ENCODE data around the gene MROH8. TPM values are rescaled to one million over a fixed set of nuclear protein-coding genes. Genes with fewer than 3 reads are reported as not detected.
"Not testable (repeated sequence)": the region's sequence is repeated elsewhere in the genome, so short reads cannot be mapped to it uniquely, and the experiment has no call there.

Gene MROH8
- total and polyA plus RNA-seq, 4 donors = 4.8 to 11.1 (median 8.2) TPM

DNA sequence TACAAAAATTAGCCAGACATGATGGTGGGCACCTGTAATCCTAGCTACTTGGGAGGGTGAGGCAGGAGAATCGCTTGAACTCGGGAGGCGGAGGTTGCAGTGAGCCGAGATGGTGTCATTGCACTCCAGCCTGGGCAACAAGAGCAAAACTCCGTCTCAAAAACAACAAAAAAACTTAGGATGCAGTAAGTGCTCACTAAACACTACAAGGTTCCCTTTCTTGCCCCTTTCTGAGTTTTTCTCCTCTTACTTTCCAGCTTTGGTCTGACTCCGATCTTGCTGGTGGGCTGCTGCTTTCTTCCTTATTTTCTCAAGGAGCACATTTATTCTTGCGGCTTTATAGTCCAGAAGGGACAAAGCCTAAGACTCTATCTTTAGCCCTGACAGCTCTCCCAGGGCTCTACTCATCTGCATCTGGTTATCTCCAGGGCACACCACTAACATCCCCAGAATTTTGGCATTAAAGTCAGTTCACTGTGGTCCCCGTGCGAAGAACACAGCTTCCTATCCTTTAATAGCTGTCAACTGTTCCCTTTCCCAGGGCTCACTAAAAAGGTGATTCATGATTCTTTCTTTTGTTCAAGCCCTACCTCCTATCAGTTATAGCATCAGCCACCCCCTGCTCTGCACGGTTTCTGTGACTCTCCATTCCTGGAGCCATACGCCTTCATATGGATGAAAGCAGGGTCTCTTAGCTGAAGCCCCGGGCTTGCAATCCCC, 17.4 kb downstream of the MROH8 start:
- no peaks in the 10 kb centered on the region for H3K36me3 ChIP-seq (ENCODE audit: control insufficient read depth, insufficient read depth, low read length)
- no peak overlapping the region for H3K27ac ChIP-seq (ENCODE audit: low read depth, low read length)
- no peaks in the 10 kb centered on the region for H3K9me3 ChIP-seq (ENCODE audit: control insufficient read depth, insufficient read depth, low read length)
- no peaks in the 10 kb centered on the region for H3K27me3 ChIP-seq (ENCODE audit: control insufficient read depth, insufficient read depth, low read length)
- DNase-seq (ENCODE audit: low read depth in 4 of 6, low spot score in 6 of 6) = peak in 1 of 6 donors; percentile 2
- WGBS (ENCODE audit: insufficient coverage) = 65% methylated on average over 11 of the region's 12 CpGs
- no peaks in the 10 kb centered on the region for H3K4me1 ChIP-seq (ENCODE audit: control insufficient read depth, insufficient read depth, low read length)
- H3K4me3 ChIP-seq (ENCODE audit: low read depth, low read length) = no peak overlapping the region

DNA sequence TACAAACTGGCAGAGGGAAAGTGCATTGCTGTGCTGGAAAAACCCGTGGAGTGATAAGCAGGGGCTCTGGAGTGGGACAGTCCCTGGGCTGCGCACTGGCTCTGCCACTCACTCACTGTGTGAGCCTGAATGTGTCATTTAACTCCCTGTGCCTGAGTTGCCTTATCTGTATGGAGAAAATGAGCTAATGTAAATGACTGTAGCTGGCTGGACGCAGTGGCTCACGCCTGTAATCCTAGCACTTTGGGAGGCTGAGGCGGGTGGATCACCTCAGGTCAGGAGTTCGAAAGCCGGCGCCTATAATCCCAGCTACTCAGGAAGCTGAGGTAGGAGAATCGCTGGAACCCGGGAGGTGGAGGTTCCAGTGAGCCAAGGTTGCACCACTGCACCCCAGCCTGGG, 18.7 kb downstream of the MROH8 start:
- Histone ChIP-seq H3K27me3 (ENCODE audit: control insufficient read depth, insufficient read depth, low read length) (no peaks in the 10 kb centered on the region), H3K4me1 (ENCODE audit: control insufficient read depth, insufficient read depth, low read length) (no peaks in the 10 kb centered on the region), H3K9me3 (ENCODE audit: control insufficient read depth, insufficient read depth, low read length) (no peaks in the 10 kb centered on the region), H3K27ac (ENCODE audit: low read depth, low read length) (no peak overlapping the region), H3K36me3 (ENCODE audit: control insufficient read depth, insufficient read depth, low read length) (no peaks in the 10 kb centered on the region), H3K4me3 (ENCODE audit: low read depth, low read length) (no peak overlapping the region)
- 89% methylated on average over 6 of the region's 10 CpGs for WGBS (ENCODE audit: insufficient coverage)
- DNase-seq (ENCODE audit: low read depth in 4 of 6, low spot score in 6 of 6) = no peak

DNA sequence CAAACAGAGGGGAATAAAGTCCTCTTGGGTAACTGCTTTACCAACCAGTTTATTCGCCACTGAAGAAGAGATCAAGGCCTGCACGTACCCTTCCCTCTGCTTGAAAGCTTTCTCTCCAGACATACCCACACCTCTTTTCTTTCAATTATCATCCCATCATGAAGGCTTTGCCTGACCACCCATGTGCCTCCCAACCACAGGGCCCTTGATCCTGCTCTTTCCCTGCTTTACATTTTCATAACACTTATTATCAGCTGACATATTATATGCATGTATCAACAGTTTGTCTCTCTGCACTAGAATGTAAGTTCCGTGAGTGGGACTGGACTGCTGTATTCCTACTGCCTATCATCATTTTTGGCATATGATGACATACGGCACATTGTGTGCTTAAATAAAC, 21.1 kb downstream of the MROH8 start:
- Histone ChIP-seq H3K27me3 (ENCODE audit: control insufficient read depth, insufficient read depth, low read length) (no peaks in the 10 kb centered on the region), H3K4me3 (ENCODE audit: low read depth, low read length) (no peak overlapping the region), H3K27ac (ENCODE audit: low read depth, low read length) (no peak overlapping the region), H3K4me1 (ENCODE audit: control insufficient read depth, insufficient read depth, low read length) (no peaks in the 10 kb centered on the region), H3K36me3 (ENCODE audit: control insufficient read depth, insufficient read depth, low read length) (no peaks in the 10 kb centered on the region), H3K9me3 (ENCODE audit: control insufficient read depth, insufficient read depth, low read length) (no peaks in the 10 kb centered on the region)
- 93% methylated on average over 3 of the region's 4 CpGs for WGBS (ENCODE audit: insufficient coverage)
- DNase-seq (ENCODE audit: low read depth in 4 of 6, low spot score in 6 of 6) = no peak

DNA sequence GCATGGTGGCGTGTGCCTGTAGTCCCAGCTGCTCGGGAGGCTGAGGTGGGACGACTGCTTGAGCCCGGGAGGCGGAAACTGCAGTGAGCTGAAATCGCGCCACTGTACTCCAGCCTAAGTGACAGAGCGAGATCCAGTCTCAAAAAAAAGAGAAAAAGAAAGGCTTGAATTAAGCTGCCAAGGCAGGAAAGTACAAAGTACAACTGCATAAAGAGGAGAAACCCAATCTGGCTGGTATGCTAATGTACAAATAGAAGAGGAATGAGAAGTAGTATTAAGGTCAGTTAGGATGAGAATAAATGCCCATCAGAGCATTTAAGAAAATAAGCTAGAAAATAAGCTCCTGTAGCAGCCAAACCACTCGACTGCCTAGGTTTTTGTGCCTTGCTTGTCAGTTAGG, 23.4 kb downstream of the MROH8 start:
- Histone ChIP-seq H3K36me3 (ENCODE audit: control insufficient read depth, insufficient read depth, low read length) (no peaks in the 10 kb centered on the region), H3K9me3 (ENCODE audit: control insufficient read depth, insufficient read depth, low read length) (no peaks in the 10 kb centered on the region), H3K27ac (ENCODE audit: low read depth, low read length) (no peak overlapping the region), H3K27me3 (ENCODE audit: control insufficient read depth, insufficient read depth, low read length) (no peaks in the 10 kb centered on the region), H3K4me3 (ENCODE audit: low read depth, low read length) (no peak overlapping the region), H3K4me1 (ENCODE audit: control insufficient read depth, insufficient read depth, low read length) (no peaks in the 10 kb centered on the region)
- WGBS (ENCODE audit: insufficient coverage) = 97% methylated on average over 8 of the region's 9 CpGs
- no peak for DNase-seq (ENCODE audit: low read depth in 4 of 6, low spot score in 6 of 6)

DNA sequence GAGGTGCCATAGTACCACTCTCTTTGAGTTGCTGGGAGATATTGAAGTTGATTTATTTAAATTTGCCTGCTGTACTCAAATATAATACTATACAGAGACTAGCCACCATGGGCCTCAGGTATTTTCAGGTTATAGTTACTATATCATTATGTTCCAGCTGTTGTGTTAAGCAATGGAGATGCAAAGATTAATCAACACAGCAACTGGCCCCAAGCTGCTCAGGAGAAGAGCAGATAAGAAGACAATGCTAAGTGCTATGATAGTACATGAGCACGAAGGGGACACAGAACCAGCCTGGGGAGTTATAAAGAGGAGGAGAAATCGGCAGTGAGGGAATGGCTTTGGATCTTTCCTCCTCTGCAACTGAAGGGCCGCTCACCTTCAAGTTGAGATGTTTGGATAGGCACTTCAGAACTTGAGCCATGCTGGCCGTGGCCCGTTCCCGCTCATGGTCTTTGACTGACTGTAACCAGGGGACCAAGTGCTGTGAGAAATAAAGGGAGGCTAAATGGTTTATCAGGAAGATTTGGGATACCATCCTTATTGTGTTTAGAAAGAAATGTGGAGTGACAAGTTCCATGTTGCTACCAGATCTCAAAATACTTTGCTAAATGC, 24.6 kb downstream of the MROH8 start:
- H3K36me3 ChIP-seq (ENCODE audit: control insufficient read depth, insufficient read depth, low read length) = no peaks in the 10 kb centered on the region
- H3K4me3 ChIP-seq (ENCODE audit: low read depth, low read length) = no peak overlapping the region
- H3K27ac ChIP-seq (ENCODE audit: low read depth, low read length) = no peak overlapping the region
- no peak for DNase-seq (ENCODE audit: low read depth in 4 of 6, low spot score in 6 of 6)
- WGBS (ENCODE audit: insufficient coverage) = 98% methylated on average over 6 of the region's 6 CpGs
- H3K9me3 ChIP-seq (ENCODE audit: control insufficient read depth, insufficient read depth, low read length) = no peaks in the 10 kb centered on the region
- no peaks in the 10 kb centered on the region for H3K4me1 ChIP-seq (ENCODE audit: control insufficient read depth, insufficient read depth, low read length)
- no peaks in the 10 kb centered on the region for H3K27me3 ChIP-seq (ENCODE audit: control insufficient read depth, insufficient read depth, low read length)

DNA sequence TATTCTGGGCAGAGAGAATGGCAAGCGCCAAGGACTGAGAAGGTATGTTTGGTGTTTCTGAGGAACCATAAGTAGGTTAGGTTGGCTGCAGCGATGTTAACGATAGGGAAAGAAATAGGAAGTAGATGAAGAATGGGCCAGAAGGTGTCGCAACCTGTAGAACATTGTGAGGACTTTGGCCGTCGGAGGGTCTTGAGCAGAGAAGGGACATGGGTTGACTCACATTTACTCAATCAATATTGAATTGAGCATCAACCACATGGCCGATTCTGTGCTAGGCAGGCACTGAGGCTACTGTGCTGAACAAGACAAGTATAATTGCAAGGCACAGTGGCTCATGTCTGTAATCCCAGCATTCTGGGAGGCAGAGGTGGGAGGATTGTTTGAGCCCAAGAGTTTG, 27.1 kb downstream of the MROH8 start:
- Histone ChIP-seq H3K36me3 (ENCODE audit: control insufficient read depth, insufficient read depth, low read length) (no peaks in the 10 kb centered on the region), H3K4me1 (ENCODE audit: control insufficient read depth, insufficient read depth, low read length) (no peaks in the 10 kb centered on the region), H3K27ac (ENCODE audit: low read depth, low read length) (no peak overlapping the region), H3K27me3 (ENCODE audit: control insufficient read depth, insufficient read depth, low read length) (no peaks in the 10 kb centered on the region), H3K9me3 (ENCODE audit: control insufficient read depth, insufficient read depth, low read length) (no peaks in the 10 kb centered on the region), H3K4me3 (ENCODE audit: low read depth, low read length) (no peak overlapping the region)
- 89% methylated on average over 3 of the region's 7 CpGs for WGBS (ENCODE audit: insufficient coverage)
- no peak for DNase-seq (ENCODE audit: low read depth in 4 of 6, low spot score in 6 of 6)

DNA sequence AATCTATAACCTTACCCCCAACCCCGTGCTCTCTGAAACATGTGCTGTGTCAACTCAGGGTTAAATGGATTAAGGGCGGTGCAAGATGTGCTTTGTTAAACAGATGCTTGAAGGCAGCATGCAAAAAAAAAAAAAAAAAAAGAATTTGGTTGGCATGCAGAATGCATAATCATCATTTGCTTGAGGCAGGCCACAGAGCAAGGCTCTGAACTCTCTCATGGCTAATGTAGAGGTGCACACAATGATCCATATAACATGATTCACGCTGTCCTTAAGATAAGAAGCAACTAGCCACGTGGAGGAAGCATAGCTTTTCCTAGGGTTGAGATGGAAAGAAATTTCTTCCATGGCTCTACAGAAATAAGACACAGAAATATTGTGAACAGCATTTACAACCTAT, 27.8 kb downstream of the MROH8 start:
- WGBS (ENCODE audit: insufficient coverage) = no CpG with 5 or more reads among the region's 4 CpGs

DNA sequence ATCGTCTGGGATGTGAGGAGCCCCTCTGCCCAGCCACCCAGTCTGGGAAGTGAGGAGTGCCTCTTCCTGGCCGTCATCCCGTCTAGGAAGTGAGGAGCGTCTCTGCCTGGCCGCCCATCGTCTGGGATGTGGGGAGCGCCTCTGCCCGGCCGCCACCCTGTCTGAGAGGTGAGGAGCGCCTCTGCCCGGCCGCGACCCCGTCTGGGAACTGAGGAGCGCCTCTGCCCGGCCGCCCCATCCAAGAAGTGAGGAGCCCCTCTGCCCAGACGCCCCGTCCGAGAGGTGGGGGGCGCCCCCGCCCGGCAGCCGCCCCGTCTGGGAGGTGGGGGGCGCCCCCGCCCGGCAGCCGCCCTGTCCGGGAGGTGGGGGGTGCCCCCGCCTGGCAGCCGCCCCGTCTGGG, 28.5 kb downstream of the MROH8 start:
- not testable (repeated sequence) for DNase-seq (ENCODE audit: low read depth in 4 of 6, low spot score in 6 of 6); H3K27me3 ChIP-seq (ENCODE audit: control insufficient read depth, insufficient read depth, low read length); H3K36me3 ChIP-seq (ENCODE audit: control insufficient read depth, insufficient read depth, low read length); H3K4me1 ChIP-seq (ENCODE audit: control insufficient read depth, insufficient read depth, low read length); H3K27ac ChIP-seq (ENCODE audit: low read depth, low read length); H3K9me3 ChIP-seq (ENCODE audit: control insufficient read depth, insufficient read depth, low read length); H3K4me3 ChIP-seq (ENCODE audit: low read depth, low read length)
- WGBS (ENCODE audit: insufficient coverage) = 97% methylated on average over 4 of the region's 33 CpGs

More for the DNA sequence above, 27.8 kb downstream of the MROH8 start:
- no peak overlapping the region for H3K27ac ChIP-seq (ENCODE audit: low read depth, low read length)
- peak in 1 of 6 donors; percentile 6 for DNase-seq (ENCODE audit: low read depth in 4 of 6, low spot score in 6 of 6)
- H3K4me3 ChIP-seq (ENCODE audit: low read depth, low read length) = no peak overlapping the region
- no peaks in the 10 kb centered on the region for H3K36me3 ChIP-seq (ENCODE audit: control insufficient read depth, insufficient read depth, low read length)
- no peaks in the 10 kb centered on the region for H3K9me3 ChIP-seq (ENCODE audit: control insufficient read depth, insufficient read depth, low read length)
- H3K27me3 ChIP-seq (ENCODE audit: control insufficient read depth, insufficient read depth, low read length) = no peaks in the 10 kb centered on the region
- H3K4me1 ChIP-seq (ENCODE audit: control insufficient read depth, insufficient read depth, low read length) = no peaks in the 10 kb centered on the region

DNA sequence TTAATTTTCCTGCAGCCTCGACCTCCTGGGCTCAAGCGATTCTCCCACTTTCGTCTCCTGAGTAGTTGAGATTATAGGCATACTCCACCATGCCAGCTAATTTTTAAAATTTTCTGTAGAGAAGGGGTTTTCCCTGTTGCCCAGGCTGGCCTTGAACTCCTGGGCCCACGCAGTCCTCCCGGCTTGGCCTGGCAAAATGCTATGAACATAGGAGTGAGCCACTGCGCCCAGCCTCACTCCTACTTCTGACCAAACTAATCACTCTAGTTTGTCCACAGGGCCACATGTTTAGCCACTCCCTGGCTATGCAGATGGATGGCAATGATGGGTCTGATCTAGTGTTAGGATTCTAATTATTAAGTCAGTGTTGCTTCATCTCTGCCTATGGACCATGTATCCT, 32.1 kb downstream of the MROH8 start:
- Histone ChIP-seq H3K36me3 (ENCODE audit: control insufficient read depth, insufficient read depth, low read length) (no peaks in the 10 kb centered on the region), H3K27me3 (ENCODE audit: control insufficient read depth, insufficient read depth, low read length) (no peaks in the 10 kb centered on the region), H3K27ac (ENCODE audit: low read depth, low read length) (no peak overlapping the region), H3K4me3 (ENCODE audit: low read depth, low read length) (no peak overlapping the region), H3K9me3 (ENCODE audit: control insufficient read depth, insufficient read depth, low read length) (no peaks in the 10 kb centered on the region), H3K4me1 (ENCODE audit: control insufficient read depth, insufficient read depth, low read length) (no peaks in the 10 kb centered on the region)
- no peak for DNase-seq (ENCODE audit: low read depth in 4 of 6, low spot score in 6 of 6)
- WGBS (ENCODE audit: insufficient coverage) = no CpG with 5 or more reads among the region's 6 CpGs

DNA sequence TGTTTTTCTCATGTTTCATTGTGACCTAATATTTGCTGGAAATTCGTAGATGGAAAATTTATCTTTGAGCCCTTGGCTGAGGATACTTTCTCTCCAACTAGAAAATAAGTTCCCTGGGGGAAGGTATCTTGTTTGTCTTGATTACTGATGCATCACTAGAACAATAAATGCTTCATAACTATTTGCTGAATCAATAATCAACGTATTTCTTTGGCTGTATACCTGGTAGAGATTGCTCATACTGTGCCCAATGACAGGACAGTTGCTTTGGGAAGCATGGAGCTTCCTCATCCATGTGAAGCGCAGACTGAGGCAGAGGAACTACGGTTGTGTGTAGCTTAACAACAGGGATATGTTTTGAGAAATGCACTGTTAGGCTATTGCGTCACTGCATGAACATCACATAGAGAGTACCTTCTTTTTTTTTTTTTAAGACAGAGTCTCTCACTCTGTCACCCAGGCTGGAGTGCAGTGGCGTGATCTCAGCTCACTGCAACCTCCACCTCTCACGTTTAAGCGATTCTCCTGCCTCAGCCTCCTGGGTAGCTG, 34.4 kb downstream of the MROH8 start:
- 91% methylated on average over 1 of the region's 8 CpGs for WGBS (ENCODE audit: insufficient coverage)
- DNase-seq (ENCODE audit: low read depth in 4 of 6, low spot score in 6 of 6) = peak in 1 of 6 donors; percentile 3
- no peaks in the 10 kb centered on the region for H3K27me3 ChIP-seq (ENCODE audit: control insufficient read depth, insufficient read depth, low read length)

More for the DNA sequence above, 34.4 kb downstream of the MROH8 start:
- H3K9me3 ChIP-seq (ENCODE audit: control insufficient read depth, insufficient read depth, low read length) = no peaks in the 10 kb centered on the region
- H3K27ac ChIP-seq (ENCODE audit: low read depth, low read length) = no peak overlapping the region
- H3K36me3 ChIP-seq (ENCODE audit: control insufficient read depth, insufficient read depth, low read length) = no peaks in the 10 kb centered on the region
- no peak overlapping the region for H3K4me3 ChIP-seq (ENCODE audit: low read depth, low read length)
- H3K4me1 ChIP-seq (ENCODE audit: control insufficient read depth, insufficient read depth, low read length) = no peaks in the 10 kb centered on the region

Measured in spinal cord (tissue), 10 donors.